Activated CD4-positive, alpha-beta T cell treated with anti-CD3 and anti-CD28 coated beads for 1 hour (primary cell): Measurements from ENCODE around the gene KIF26B.
"Not testable (repeated sequence)": the region's sequence is repeated elsewhere in the genome, so short reads cannot be mapped to it uniquely, and the experiment has no call there.

Experiments
- DNase-seq: peaks from one replicate; pipeline ENCODE4 v3.0.0-alpha.2; 2020

Gene KIF26B

GRCh38 chr1:245671966-245672767 is 517.4 kb downstream of the KIF26B start:
- DNase-seq: no peak

- not testable (repeated sequence) for DNase-seq
These were observed 518.3 kb downstream of the KIF26B start for GRCh38 chr1:245672836-245673656.

- no peak for DNase-seq
These were observed 519.2 kb downstream of the KIF26B start for GRCh38 chr1:245673881-245674414.

GRCh38 chr1:245677461-245678240 is 522.9 kb downstream of the KIF26B start:
- no peak for DNase-seq

GRCh38 chr1:245678860-245679411 is 524.2 kb downstream of the KIF26B start:
- DNase-seq: no peak

GRCh38 chr1:245679821-245680780 is 525.3 kb downstream of the KIF26B start:
- DNase-seq: no peak

- no peak for DNase-seq
These were observed 528.1 kb downstream of the KIF26B start for GRCh38 chr1:245682638-245683628.

GRCh38 chr1:245683676-245684075 is 528.9 kb downstream of the KIF26B start:
- no peak for DNase-seq

GRCh38 chr1:245684166-245684565 is 529.4 kb downstream of the KIF26B start:
- no peak for DNase-seq

- DNase-seq: no peak
These were observed 529.8 kb downstream of the KIF26B start for GRCh38 chr1:245684571-245684970.

- DNase-seq: no peak
These were observed 530.5 kb downstream of the KIF26B start for GRCh38 chr1:245685111-245685810.

- DNase-seq: no peak
These were observed 531.2 kb downstream of the KIF26B start for GRCh38 chr1:245686006-245686405.

- DNase-seq: no peak
These were observed 531.8 kb downstream of the KIF26B start for GRCh38 chr1:245686446-245687030.

- DNase-seq: no peak
These were observed 532.4 kb downstream of the KIF26B start for GRCh38 chr1:245687152-245687635.

- no peak for DNase-seq
These were observed 533.1 kb downstream of the KIF26B start for GRCh38 chr1:245687636-245688535.

- DNase-seq: no peak
These were observed 534.0 kb downstream of the KIF26B start for GRCh38 chr1:245688536-245689453.
